NCI-H82 treated with DMSO at 0.1 percent for 48 hours (cell line): Measurements from ENCODE around the gene PIGR.
A peak's percentile ranks its signal among the peaks of the same experiment; 100 is the strongest.

Source experiments
- DNase-seq: peaks from one replicate; lab custom pipeline; 2025; ENCODE audit not compliant: unreplicated experiment; lab: John Stamatoyannopoulos, UW

The PIGR gene, protein sequence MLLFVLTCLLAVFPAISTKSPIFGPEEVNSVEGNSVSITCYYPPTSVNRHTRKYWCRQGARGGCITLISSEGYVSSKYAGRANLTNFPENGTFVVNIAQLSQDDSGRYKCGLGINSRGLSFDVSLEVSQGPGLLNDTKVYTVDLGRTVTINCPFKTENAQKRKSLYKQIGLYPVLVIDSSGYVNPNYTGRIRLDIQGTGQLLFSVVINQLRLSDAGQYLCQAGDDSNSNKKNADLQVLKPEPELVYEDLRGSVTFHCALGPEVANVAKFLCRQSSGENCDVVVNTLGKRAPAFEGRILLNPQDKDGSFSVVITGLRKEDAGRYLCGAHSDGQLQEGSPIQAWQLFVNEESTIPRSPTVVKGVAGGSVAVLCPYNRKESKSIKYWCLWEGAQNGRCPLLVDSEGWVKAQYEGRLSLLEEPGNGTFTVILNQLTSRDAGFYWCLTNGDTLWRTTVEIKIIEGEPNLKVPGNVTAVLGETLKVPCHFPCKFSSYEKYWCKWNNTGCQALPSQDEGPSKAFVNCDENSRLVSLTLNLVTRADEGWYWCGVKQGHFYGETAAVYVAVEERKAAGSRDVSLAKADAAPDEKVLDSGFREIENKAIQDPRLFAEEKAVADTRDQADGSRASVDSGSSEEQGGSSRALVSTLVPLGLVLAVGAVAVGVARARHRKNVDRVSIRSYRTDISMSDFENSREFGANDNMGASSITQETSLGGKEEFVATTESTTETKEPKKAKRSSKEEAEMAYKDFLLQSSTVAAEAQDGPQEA

DNA sequence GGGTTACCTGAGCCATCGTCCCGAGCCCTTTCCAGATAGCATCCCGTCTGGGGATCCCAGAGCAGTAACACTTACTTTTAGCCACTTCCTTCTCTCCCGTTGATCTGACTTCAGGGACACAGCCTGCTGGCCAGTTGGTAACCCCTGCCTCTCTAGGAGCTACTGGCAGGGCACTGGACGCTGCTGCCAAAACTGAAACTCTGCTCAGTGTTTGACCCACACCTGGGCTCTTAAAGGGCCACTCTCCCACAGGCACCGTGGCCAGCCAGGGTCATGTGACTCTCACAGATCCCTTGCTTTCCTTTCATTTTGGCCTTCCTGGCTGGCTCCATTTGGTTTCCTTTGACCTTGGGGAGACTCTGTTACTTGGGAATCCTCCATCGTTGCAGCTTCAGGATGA, at the start of gene PIGR:
Gene PIGR, minus strand, starts transcription at position 206 of the 400 bp plus-strand sequence. CDS start 5,935 bp downstream, outside the sequence.
- DNase-seq = no peak

DNA sequence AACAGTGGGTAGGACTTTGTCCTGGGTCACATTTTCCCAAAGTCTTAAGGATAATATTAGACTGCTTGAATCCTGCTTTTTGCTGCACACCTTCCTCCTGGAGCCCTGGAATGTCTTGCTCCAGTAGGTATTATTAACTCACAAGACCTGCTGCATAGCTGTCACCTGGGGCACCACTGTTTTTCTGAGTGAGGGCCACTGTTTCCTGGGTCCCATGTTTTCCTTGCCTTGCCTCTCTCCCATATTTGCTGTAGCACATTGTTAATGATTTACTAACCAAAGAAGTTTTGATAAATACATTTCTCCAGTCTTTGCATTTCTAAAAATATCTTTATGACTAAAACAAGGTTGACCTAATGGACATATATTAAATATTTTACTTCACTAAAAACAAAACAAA, 46.5 kb upstream of the PIGR start:
- DNase-seq = no peak

DNA sequence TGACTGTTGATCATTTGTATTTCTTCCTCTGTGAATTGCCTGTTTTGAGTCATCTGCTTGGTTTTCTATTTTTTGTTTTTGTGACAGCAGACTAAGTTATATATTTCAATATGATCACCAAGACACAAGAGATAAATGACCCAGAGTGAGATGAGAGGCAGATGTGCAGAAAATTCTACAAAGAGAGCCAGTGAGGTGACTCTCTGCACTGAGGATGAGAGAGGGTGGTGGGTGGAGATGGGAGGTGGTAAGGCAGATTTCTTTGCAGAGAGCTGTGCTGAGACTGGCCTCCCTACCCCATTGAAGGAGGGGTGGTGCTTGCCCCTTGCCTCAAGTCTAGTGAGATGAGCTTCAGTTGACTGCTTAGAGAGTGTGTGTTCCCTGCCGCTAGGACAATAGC, 41.6 kb upstream of the PIGR start:
- no peak for DNase-seq

DNA sequence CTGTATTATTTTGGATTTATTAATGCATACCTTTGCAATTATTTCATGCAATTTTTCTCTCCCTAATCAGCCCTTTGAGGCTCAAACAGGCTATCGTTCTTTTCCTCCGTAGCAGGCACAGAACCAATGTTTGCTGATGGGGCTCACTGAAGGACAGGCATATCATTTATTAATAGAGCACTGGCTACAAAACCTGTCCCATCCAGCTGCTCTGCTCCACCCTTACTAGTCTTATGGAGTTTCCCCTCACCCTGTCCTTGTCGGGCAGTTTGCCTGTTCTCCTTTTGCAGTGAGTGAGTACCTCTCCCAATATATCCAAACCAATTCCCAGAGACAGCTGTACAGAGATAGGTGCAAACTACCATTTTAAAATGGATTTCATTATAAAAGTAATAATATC, 40.6 kb upstream of the PIGR start:
- DNase-seq = no peak

DNA sequence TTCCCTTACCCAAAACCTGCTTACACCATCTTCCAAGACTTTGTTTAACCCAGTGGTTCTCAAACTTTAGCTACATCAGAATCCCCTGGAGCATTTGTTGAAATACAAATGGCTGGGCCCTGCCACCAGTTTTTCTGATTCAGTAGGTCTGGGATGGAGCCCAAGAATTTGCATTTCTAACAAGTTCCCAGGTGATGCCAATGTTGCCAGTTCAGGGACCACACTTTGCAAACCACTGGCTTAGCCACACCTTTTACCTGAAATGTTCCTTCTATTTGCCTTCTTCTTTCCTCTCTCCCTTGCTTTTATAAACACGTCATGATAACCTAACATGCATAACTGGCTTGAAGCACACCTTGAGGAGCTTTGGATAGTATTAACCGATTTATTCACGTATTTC, 40.1 kb upstream of the PIGR start:
- no peak for DNase-seq

DNA sequence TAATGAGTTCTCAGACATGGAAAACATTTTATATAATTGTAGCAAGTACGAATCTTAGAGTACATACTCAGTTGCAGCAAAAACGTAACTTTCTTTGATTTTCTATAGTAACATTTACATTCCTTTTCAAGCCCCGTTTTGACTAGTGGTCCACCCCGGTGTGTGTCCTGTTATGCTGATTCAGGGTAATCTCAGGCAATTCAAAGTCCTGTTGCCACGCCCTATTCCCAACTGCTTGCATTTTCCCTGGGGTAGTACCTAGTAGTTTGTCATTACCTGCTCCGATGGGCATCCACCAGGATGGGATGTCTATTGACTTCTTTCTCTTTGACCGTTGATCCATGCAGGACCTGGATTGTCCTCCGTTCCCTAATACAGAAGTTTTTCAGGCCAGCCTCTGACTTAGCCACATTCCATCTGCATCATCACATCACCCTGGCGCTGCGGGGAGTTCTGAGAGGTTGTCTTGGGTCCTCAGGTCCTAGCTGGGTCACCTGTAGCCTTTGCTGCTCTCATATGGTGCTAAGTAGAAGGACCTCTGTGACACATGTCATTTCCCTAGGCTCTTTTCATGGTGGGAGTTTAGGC, 39.0 kb upstream of the PIGR start:
- no peak for DNase-seq

DNA sequence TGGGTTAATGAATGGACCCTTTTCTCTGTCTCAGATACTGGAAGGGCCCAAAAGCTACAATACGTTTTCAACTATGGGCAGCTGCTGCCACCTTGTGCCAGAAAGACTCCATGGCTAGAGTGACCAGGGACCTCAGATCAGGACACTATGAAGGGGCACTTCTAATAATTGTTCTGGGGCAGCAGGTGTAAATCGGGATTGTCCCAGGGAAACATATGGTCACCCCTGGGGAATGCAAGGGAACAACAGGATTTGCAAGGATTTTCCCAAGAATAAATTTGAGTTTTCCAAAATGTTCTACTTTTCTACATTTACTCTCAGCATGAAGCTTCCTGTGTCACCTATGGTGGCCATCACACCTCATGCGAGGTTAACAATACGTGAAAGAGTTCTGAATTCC, 36.0 kb upstream of the PIGR start:
- peak; percentile 3 for DNase-seq

DNA sequence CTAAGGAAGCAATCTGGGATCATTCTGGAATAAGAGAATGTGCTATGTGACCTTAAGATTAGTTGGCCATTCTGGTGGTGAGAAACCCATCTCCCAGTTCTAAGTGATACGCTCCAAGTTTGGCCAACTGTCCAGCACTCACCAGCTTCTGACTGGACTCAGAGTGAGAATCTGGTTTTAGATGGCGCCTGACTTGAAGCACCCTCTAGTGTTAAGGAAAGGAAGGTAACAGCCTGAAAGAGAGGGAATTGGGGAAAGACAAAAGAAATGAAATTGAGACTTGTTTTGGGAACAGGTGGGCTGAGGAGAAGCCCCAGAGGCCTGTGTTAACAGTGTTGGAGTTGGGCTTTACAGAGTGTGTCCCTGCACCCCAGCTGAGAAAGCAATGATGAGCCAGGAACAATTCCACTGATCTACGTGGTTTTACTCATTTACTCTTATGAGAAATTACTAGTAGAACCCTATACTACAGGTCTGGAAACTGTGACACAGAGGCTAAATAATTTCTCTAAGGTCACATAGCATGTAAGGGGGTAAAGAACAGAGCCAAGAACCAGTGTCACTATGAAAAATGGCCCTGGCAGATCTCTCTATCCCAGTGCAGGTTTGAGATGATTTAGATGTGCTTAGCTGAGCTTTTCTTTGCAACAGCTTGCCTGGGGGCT, 33.2 kb upstream of the PIGR start:
- DNase-seq = peak; percentile 18

DNA sequence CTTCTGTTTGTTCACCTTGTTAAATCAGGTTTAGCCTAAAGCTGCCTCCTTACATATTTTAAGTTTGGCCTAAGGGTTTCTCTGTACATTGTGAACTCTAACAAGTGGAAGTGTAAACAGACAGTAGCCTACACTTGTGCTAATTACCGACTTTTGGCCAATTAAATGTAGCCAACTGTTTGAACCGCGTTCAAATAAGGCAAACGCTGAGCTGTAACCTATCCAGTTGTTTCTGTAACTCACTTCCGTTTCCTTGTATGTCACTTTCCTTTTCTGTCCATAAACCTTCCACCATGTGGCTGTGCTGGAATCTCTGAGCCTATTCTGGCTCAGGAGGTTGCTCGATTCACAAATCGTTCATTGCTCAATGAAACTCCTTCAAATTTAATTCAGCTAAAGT, 32.0 kb upstream of the PIGR start:
- DNase-seq = no peak

DNA sequence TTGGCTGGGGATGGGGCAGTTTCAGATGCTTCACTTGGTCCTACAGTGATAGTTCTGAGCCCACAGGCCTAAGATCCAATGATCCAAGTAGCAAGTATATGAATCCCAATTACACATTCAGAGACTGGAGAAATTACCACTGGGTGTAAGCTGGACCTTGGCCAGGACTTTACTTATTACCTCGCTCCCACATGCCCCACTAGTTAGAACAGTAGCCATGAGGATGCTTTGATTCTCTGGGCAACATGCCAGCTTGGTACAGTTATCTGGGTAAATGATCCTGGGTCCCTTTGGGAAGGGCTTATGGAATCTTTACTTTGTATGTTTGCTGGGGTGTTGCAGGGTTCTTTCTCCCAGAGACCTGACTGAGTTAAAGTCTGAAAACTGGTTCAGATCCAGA, 29.0 kb upstream of the PIGR start:
- no peak for DNase-seq

DNA sequence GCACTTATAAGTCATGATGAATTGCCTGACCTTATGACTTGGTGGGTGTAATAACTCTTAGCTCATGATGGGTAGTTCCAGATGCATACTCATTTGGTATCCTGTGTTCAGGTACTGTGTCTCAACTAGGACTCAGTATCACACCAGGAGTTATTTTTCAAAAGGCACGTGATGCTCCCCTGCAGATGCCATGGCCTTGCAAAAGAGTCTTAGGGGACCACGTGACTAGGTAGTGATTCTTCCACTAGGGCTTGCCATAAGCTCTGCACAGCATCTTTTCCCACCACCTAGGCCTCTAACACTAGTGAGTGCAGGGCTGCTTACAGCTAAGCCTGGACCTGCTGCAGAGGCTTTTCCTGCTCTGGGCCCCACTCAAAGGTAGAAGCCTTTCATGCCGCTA, 27.9 kb upstream of the PIGR start:
- no peak for DNase-seq

DNA sequence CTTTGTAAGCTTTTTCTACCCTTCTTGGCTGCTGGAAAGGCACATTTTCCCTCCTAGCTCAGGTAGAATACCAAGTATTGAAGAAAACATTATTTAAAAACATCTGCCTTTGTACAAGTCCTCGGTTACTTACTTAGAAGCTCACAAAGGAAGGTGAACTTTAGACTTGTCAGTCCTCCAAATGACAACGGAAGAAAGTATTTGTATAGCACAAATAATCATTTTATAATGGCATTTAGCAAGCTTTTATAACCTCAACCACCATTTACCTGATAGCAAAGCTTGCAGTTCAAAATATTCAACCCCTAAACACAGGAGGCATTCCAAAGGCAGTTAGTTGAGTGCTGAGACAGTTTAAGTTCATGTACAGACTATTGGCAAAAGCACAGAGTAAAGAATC, 26.5 kb upstream of the PIGR start:
- no peak for DNase-seq

DNA sequence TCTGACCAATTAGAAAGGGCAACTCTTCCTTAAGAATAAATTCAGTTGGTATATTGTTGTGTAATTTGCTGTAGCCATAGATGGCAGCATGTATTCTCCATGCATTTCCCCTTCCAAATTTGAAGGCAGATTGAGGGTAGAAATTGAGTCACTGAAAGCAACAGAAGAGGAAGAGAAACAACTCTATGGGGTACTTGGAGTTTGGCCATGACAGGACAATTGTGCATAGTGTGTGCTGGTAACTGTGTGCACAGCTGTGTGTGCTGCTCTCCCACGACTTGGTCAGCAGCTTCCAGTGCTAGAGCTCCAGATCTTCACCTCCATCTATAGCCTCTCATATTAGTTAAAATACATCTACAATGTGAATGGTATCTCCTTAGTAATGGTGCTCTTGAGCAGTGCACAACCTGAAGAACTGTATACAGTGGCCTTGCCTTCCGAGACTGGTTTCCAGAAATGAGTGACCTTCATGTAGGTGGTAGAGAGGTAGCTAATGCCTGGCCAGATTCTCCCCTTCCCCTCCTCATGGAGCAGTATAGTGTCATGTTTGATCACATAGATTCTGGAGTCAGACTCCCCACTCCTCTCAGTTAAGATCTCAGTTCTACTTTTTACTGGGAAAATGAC, 24.9 kb upstream of the PIGR start:
- DNase-seq = no peak

DNA sequence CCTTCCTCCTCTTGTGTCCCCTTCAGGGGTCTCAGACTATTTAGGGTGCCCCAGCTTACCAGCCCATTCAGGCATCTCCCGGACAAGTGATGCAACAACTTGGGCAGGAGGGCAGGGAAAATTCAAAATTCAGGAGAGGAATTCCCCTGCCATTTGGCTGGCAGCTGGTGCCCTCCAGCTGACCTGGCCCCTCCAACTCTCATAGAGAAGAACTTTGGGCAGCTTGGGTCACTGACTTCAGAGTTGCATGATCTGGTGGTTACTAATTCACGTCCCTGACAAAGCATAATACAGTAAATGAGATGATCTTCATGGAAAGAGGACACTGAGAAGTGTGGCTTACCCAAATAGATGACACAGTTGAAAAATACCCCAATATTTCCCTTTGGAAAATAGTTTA, 24.2 kb upstream of the PIGR start, which contains the start of gene FCAMR:
Gene FCAMR, minus strand, starts transcription at position 15 of the 400 bp plus-strand sequence. CDS start 335 bp downstream, outside the sequence.
- no peak for DNase-seq

DNA sequence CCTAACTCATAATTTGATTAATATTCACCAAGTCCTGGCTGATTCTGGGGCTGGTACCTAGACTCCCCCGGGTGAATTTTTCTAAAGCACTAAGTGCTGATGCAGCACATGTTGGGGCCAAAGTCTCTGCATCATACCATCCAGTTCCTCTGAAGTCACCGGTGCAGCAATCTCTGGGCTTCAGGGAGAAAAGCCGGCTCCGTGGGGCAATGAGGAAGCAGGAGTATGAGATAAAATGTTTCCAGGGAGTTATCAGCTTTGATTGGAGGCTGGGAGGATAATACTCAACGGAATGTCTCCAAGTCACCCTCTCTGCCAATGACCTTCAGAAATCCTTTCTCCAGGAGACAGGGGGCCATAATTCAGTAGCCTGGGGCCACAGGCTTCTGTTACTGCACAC, 22.8 kb upstream of the PIGR start:
- no peak for DNase-seq

DNA sequence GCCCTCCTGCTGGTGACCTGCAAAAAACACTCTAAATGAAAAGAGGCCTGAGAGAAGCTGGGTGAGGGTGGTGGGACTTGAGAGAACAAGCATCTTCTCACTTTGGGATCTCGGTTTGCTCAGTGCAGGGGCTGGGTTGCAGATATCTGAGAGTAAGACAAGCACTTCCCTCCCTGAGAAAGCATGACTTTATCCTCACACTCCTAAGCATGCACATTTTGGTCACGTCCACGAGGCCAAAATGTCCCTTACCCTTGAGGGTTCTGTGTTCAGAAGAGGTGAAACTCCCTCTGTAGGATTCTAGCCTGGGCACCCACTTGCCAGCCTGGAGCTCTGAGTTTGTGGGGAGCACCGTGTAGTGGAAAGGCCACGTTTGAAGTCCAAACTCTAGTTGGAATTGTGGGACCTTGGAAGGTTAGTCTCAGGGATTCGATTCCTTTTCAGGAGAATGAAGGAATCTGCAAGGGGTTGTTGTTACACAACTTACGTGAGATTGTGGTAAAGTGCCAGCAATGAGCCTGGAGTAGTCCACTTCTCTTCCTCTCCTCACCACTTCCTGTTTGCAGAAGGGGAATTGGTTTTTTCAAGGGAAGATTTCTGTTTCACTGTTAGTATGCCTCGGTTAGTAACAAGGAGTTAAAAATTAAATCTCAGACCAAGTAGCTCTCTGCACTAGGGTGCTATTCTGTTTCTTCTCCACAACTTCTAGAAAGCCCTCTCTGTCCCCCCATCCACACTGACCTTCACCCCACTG, 21.0 kb upstream of the PIGR start:
- DNase-seq = no peak

DNA sequence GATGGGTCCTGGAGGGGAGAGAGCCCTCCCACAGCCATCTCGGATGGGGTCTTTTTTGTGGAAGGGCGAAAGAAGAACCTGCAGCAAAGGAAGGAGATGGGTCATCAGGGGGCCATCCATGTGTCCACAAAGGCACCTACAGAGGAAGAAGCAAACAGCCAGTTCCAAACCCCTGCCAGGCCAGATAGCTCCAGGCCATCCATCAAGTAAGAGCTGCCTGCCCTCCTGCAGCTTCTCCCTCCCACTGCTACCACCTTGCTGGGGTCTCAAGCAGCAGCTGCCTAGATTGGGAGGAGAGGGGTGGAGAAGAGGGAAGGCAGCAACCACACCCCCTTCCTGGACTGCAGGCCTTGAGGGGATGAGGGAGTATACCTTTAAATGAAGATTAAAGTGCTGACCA, 19.5 kb upstream of the PIGR start:
- DNase-seq = no peak

DNA sequence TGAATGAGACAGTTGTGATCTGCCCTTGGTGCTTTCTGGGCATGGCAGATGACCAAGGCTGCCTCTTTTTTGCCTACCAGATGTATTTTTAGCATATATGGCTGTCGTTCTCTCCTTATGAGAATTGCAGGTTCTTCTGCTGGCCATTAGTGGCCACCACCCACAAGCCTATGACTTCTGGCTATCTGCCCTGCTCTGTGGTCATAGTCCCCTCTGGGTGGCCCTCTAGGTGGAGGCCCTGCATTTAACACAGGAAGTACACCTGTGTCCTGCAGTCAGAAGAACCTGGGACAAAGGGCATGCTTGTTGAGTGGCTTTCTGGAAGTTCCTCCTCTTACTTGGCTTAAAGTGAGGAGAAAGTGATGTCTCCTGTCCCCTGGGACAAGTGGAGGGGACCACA, 17.5 kb upstream of the PIGR start:
- DNase-seq = no peak

DNA sequence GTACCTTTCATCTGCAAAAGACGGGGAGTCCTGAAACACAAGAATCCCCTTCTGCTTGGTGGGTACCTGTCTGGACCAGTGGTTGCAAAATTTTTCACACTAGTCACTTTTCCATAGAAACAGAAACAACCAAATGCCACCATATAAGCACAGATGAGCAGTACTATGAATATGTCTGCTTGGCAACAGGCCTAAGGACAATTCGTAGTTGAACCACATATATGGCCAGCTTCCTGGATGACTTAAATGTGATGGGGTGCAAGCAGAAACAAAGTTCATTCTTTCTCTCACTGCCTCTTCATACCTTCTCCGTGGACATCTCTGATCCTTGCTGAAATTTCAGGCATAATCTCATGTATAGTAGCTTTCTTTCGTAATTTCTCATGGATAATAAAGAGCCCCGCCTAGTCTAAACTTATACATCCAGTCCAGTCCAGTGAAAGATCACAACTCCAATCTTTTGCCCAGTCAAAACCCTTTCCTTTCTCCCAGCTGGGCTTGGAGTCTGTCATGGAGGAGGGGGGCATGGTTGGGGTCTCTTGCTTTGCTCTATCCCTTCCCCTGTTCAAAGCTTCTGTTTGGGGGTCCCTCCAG, 16.9 kb upstream of the PIGR start:
- DNase-seq = no peak

DNA sequence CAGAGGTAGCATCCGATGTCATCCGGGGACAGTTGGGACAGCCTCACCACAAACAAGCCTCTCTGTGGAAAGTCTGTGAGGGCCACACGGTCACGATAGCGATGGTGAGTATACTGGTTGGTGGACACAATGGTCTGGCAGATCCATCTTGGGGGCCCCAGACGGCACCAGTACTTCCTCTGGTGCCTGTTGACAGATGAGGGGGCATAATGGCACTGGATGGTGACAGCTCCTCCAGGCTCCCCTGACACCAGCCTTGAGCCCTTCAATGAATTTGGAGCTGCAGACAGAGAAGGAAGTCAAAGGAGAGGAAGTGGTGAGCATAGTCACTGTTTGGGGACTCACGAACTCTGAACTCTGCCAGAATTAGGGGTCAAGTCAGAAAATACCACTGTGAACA, 16.0 kb upstream of the PIGR start:
- no peak for DNase-seq
